Endothelial cell of umbilical vein (primary cell): ENCODE data around the gene PTPRD.

ENCODE experiments used
- EZH2 ChIP-seq: IDR thresholded peaks from 2 replicates; pipeline ENCODE4 v1.6.1; 2012; ENCODE audit warnings: borderline replicate concordance, low read depth, mild to moderate bottlenecking, moderate library complexity, low read length, inconsistent platforms; ENCODE audit not compliant: severe bottlenecking
- MYC ChIP-seq: IDR thresholded peaks from one replicate; pipeline ENCODE4 v1.6.1; 2011; ENCODE audit warnings: mild to moderate bottlenecking, low read depth, low read length
- POLR2AphosphoS5 ChIP-seq: IDR thresholded peaks from 2 replicates; pipeline ENCODE4 v1.6.1; 2012; ENCODE audit warnings: low read depth, mild to moderate bottlenecking, control low read depth, low read length, moderate library complexity; ENCODE audit not compliant: insufficient read depth
- TF ChIP-seq, protein P1 (sequence below), 2 donors: IDR thresholded peaks; 1 replicate in 1 of 2; 2 replicates in 1 of 2; pipeline ENCODE4 v1.5.1; 2011; ENCODE audit warnings: low read length in 2 of 2, mild to moderate bottlenecking in 2 of 2, moderate library complexity in 2 of 2, control low read depth in 1 of 2, inconsistent platforms in 1 of 2, low read depth in 1 of 2; ENCODE audit not compliant: insufficient read depth in 1 of 2; ENCODE audit errors: extremely low read depth in 1 of 2

DNA sequence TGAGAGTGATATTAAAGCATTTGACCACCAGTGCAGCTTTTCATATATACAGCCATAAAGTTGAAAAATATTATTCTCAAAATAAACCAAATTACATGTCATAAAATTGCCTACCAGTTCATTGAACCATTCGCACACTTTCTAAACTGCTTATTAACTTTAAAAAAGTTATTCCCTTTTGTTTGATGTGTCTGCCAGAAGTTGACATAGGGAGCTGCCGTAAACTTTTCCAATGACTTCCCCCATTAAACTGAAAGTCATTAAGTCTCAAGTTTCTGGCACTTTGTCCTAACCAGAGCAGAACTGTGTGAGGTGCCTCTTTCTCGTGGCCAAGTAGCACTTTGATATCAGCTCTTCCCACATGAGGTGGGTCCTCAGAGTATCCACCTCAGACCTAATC, 2231.2 kb downstream of the PTPRD start:
- TF ChIP-seq, protein P1, sequence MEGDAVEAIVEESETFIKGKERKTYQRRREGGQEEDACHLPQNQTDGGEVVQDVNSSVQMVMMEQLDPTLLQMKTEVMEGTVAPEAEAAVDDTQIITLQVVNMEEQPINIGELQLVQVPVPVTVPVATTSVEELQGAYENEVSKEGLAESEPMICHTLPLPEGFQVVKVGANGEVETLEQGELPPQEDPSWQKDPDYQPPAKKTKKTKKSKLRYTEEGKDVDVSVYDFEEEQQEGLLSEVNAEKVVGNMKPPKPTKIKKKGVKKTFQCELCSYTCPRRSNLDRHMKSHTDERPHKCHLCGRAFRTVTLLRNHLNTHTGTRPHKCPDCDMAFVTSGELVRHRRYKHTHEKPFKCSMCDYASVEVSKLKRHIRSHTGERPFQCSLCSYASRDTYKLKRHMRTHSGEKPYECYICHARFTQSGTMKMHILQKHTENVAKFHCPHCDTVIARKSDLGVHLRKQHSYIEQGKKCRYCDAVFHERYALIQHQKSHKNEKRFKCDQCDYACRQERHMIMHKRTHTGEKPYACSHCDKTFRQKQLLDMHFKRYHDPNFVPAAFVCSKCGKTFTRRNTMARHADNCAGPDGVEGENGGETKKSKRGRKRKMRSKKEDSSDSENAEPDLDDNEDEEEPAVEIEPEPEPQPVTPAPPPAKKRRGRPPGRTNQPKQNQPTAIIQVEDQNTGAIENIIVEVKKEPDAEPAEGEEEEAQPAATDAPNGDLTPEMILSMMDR (IDR thresholded peaks at IDR 0.05; ENCODE audit: extremely low read depth in 1 of 2, insufficient read depth in 1 of 2, low read depth in 1 of 2, low read length in 2 of 2): no peak
- TF ChIP-seq POLR2AphosphoS5 (no peak), EZH2 (no peak), MYC (no peak)
